Activated CD8-positive, alpha-beta memory T cell treated with anti-CD3 and anti-CD28 coated beads, Interleukin-2, amount 50 U/mL, for 48 hours (primary cell): ENCODE results near the gene SPATA13.
"Not testable (repeated sequence)": the region's sequence is repeated elsewhere in the genome, so short reads cannot be mapped to it uniquely, and the experiment has no call there.

ENCODE experiments used
- DNase-seq: peaks from one replicate; pipeline ENCODE4 v3.0.0-alpha.2; 2020

The SPATA13 gene

DNA sequence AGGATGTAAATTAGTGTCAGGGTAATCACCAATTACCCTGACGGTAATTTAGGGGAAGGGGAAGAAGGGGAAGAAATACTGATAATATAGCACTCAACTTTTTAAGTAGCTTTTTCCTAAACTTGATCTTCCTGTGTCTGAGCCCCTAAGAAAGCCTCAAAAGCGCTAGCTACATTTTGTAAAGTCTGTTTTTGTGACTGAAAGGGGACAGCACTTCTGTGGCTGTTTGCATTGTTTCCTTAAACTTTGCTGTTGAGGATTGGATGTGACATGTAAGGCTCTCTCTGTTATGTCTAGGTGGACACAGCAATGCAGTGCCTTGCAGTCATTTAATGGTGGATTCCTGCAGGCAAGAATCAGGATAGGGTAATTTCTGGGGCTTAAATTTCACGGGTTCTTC lies 42.8 kb downstream of the SPATA13 start:
- no peak for DNase-seq

- no peak for DNase-seq
Observed at GRCh38 chr13:24203811-24204210, 43.3 kb downstream of the SPATA13 start.

DNA sequence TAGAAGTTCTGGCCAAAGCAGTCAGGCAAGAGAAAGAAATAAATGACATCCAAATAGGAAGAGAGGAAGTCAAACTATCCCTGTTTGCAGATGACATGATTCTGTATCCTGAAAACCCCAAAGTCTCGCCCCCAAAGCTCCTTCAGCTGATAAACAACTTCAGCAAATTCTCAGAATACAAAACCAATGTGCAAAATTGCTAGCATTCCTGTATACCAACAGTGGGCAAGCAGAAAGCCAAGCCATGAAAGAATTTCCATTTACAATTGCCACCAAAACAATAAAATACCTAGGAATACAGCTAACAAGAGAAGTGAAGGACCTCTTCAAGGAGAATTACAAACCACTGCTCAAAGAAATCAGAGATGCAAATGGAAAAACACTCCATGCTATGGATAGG lies 44.6 kb downstream of the SPATA13 start:
- not testable (repeated sequence) for DNase-seq

GRCh38 chr13:24207841-24208667 lies 47.5 kb downstream of the SPATA13 start:
- DNase-seq, result no peak

- no peak for DNase-seq
Observed at GRCh38 chr13:24209138-24209537, 48.6 kb downstream of the SPATA13 start.

DNA sequence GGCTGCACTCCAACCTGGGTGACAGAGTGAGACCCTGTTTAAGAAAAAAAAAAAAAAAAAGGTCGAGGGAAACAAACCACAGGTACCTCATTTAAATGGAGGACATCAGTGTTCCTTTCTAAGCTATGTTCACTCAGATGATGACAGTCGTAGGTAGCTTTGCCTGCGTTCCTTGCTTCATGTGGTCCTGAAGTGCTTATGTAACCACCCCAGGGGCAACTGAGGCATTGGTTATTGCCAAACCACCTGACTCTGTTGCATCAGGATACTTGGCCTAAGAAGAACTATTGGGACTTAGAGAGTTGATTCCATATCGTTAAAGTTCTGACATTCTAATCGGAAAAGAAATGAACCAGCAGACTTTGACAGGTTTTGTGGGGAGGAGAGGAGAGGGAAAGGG lies 51.7 kb downstream of the SPATA13 start:
- DNase-seq, result no peak

DNA sequence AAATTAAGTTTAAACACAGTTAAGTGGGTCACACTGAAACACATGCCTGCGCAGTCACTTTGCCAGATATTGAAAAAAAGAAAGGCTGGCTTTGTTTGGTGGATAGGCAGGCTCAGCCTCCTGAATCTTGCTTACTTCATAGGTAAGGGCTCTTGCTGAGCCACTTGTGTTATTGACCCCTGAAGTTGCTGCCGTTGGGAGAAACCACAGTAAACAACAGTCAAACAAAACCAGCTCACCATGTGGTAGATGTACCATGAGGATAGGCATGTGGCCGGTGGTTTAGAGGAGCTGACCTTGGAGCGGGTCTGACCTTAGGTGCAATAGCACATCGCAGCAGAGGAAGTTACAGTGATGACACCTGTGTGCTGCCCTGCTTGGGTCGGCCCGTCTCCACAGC lies 52.2 kb downstream of the SPATA13 start:
- no peak for DNase-seq

GRCh38 chr13:24213932-24214331 lies 53.4 kb downstream of the SPATA13 start:
- no peak for DNase-seq

DNA sequence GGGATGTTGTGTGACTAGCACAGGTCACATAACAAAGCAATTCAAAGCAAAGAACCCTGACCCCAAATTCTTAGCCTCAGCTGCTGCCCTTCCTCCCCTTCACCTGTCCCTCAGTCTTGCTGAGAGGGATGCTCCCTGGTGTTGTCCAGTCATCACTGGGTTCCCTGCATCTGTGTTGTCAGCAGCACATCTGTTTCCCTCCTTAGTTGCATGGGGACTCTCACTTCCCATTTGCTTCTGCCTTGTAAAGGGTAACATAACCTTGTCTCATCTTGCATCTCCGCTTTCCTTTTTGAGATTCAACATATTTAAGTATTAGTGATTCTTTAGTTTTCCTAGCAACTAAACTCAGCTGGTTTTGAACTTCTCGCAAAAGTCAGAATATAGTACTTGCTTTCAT lies 54.0 kb downstream of the SPATA13 start:
- no peak for DNase-seq

- no peak for DNase-seq
Observed at GRCh38 chr13:24215126-24215525, 54.6 kb downstream of the SPATA13 start.

DNA sequence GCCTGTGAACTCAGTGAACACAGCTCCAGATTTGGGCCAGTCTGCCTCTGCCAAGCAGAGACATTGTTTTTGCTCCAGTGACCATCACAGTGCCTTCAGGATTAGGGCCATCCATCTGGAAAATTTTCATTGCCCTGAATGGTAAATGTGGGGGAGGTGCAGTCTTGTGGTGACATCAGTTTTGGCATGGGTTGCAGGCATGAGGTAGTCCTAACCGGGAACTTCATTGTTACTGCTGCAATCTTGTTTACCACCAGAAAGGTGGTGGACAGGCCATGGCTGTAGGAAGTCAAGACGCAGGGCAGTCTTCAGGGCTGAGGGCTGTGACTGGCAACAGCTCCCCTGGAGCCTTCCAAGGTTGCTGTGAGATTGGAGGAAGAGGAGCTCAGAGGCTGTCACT lies 55.2 kb downstream of the SPATA13 start:
- DNase-seq, result no peak

DNA sequence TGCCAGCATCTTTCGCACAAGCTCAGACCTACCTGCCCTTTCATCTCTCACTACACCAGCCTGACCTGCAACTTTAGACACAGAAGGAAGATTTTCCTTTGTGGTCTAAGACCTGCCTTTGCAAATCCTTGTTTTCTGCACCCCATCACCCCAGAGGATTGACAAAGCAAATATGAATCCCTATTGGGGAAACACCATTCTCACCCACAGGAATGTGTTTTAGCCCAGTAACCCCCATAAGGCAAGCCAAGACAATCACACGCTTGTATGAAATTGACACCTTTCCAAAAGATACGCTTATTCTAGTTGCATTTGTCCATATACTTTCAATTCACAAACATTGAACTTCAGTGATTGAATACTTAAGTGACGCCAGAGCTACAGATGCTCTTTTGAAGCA lies 55.7 kb downstream of the SPATA13 start:
- no peak for DNase-seq

DNA sequence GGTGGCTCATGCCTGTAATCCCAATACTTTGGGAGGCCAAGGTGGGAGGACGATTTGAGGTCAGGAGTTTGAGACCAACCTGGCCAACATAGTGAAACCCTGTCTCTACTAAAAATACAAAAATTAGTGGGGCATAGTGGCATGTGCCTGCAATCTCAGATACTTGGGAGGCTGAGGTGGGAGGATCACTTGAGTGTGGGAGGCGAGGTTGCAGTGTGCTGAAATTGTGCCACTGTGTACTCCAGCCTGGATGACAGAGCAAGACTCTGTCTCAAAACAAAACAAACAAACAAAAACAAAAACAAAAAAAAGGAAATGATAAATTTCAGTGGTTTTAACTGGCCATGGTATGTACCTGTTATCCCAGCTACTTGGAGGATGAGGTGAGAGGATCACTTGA lies 56.3 kb downstream of the SPATA13 start:
- DNase-seq, result not testable (repeated sequence)

GRCh38 chr13:24217601-24218281 lies 57.2 kb downstream of the SPATA13 start:
- DNase-seq, result no peak

- DNase-seq, result no peak
Observed at GRCh38 chr13:24218338-24218737, 57.8 kb downstream of the SPATA13 start.

DNA sequence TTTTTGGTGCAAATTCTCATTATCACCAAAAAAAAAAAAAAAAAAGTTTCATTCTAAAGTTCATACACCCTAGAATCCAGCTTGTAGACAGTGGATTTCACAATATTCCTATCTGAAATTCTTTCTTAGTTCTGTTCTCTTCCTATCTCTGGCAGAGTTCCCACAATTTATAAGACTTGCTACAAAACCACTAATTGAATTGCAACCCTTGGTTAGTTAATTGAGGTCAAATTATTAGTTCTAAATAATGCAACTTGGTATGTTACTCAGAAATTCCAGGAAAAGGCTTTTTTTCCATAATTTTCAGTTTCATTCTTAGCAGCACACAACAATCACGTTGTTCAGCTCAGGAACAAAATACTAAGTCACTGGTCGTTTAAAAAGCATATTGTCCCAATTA lies 58.5 kb downstream of the SPATA13 start:
- no peak for DNase-seq

GRCh38 chr13:24220086-24220703 lies 59.7 kb downstream of the SPATA13 start:
- no peak for DNase-seq

- DNase-seq, result no peak
Observed at GRCh38 chr13:24221007-24221406, 60.5 kb downstream of the SPATA13 start.

DNA sequence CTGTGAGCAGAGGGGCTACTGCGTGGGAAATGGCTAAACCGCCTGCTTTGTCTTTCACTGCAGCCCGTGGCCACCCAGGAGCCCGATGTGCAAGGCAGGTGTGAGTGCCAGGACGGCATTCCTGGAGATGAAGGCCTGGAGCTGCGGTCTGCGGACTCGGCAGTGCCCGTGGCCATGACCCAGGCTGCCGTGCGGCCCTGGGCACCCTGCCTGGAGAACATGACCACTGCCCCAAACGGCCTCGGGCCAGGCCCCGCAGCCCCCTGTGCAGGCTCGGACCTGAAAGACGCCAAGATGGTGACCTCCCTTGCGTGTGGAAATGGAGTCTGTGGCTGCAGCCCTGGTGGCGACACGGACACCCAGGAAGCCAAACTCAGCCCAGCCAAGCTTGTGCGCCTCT lies 62.2 kb downstream of the SPATA13 start:
- DNase-seq, result no peak

DNA sequence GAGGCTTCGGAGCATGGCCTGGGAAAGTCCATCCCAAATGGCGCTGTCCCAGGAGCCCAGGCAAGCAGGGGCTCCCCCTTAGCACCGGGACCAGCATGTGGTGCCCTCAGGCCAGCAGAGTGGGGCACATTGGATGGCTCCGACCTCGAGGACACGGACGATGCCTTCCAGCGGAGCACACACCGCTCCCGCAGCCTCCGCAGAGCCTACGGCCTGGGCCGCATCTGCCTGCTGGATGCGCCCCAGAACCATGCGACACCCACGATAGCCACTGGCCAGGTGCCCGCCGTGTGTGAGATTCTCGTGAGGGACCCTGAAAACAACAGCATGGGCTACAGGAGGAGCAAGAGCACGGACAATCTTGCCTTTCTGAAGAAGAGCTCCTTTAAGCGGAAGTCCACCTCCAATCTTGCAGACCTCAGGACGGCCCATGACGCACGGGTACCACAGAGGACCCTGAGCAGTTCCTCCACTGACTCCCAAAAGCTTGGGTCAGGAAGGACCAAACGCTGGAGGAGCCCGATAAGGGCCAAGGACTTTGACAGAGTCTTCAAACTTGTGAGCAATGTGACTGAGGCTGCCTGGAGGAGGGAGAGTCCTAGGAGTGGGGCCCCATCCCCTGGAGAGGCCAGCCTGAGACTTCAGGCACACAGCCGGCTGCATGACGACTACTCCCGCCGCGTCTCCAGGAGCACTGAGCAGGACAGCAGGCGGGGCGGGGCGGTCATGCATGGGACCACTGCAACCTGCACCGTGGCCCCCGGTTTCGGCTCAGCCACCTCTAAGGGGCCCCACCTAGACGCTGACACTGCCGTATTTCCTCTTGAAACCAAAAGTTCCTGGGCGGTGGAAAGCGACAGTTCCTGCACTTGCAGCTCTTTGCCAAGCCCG lies 63.1 kb downstream of the SPATA13 start:
- DNase-seq, result no peak

- DNase-seq, result no peak
Observed at GRCh38 chr13:24224232-24224680, 63.7 kb downstream of the SPATA13 start.

GRCh38 chr13:24225062-24225461 lies 64.5 kb downstream of the SPATA13 start:
- DNase-seq, result no peak

- DNase-seq, result no peak
Observed at GRCh38 chr13:24225930-24226329, 65.4 kb downstream of the SPATA13 start.
